Fibroblast of villous mesenchyme (primary cell): ENCODE results near the gene RPL31. TPM values are rescaled to one million over a fixed set of nuclear protein-coding genes. Genes with fewer than 3 reads are reported as not detected.

Source experiments
- DNase-seq: peaks from one replicate; pipeline ENCODE4 v3.0.0-alpha.2; 2010; ENCODE audit warnings: low read depth
- H3K4me3 ChIP-seq: 2 replicates; pipeline ENCODE4 v1.5.1; 2011; ENCODE audit warnings: low read depth, mild to moderate bottlenecking, low read length
- total RNA-seq: library from RNA; depleted of rRNA; stranded (reverse); fragments of >200 nt; gene quantifications from 2 replicates; pipeline ENCODE4 v1.2.3, GENCODE V29; 2012
- TF ChIP-seq, protein P1 (sequence below): IDR thresholded peaks from 2 replicates; pipeline ENCODE4 v1.5.1; 2012; ENCODE audit warnings: low read depth, mild to moderate bottlenecking, low read length; ENCODE audit not compliant: insufficient read depth

Gene RPL31
- total RNA-seq, 1 donor: 815 TPM

DNA sequence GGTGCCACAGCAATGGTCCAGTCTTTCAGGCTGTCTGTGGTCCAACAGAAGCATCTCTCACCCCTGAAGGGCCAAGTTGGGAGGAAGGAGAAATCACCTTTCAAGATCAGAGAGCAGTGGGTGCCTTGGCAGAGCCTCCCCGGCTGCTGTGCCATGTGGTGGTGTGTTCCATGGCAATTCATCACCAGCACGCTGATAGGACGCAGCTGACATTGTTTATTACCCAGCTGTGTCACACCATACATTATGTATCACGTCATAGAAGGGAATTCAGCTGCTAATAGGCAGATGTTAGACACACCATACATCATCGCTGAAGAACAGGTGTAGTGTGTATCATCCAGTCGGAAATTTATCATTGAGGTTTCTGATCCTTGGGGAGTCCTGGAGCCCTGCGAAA, 29.6 kb upstream of the RPL31 start:
- DNase-seq: no peak
- TF ChIP-seq, protein P1, sequence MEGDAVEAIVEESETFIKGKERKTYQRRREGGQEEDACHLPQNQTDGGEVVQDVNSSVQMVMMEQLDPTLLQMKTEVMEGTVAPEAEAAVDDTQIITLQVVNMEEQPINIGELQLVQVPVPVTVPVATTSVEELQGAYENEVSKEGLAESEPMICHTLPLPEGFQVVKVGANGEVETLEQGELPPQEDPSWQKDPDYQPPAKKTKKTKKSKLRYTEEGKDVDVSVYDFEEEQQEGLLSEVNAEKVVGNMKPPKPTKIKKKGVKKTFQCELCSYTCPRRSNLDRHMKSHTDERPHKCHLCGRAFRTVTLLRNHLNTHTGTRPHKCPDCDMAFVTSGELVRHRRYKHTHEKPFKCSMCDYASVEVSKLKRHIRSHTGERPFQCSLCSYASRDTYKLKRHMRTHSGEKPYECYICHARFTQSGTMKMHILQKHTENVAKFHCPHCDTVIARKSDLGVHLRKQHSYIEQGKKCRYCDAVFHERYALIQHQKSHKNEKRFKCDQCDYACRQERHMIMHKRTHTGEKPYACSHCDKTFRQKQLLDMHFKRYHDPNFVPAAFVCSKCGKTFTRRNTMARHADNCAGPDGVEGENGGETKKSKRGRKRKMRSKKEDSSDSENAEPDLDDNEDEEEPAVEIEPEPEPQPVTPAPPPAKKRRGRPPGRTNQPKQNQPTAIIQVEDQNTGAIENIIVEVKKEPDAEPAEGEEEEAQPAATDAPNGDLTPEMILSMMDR: no peak
- no peak overlapping the region for H3K4me3 ChIP-seq

- TF ChIP-seq, protein P1: no peak
- H3K4me3 ChIP-seq: no peak overlapping the region
- DNase-seq: no peak
These were observed 27.2 kb upstream of the RPL31 start for GRCh38 chr2:100974712-100975520.

DNA sequence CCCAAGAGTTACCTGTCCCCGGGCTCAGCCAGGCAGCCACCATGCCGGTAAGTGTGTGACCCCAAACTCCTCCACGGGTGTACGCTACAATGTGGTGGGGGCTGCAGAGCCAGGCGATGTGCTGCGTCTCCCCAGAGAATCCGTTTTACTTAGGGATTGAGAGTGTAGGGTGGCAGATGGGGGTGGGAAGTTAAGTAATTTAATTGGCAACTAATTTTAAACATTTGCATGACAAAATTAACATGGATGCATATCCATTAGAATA, 26.6 kb upstream of the RPL31 start:
- TF ChIP-seq, protein P1: no peak

DNA sequence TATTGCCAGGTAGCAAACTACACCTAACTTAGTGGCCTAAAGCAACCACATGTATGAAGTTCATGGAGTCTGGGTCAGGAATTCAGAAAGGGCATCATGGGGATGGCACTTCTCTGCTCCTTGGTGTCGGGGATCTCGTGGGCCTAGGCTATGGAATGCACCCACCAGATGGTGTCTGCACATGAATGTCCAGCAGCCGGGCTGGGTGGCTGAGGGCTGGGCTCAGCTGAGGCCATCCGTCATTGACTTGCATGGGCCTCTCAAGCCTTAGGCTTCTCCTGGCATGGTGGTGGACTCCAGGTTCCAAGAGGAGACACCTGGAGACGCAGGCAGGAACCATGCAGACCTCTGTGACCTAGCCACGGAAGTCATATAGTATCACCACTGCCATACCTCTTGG, 26.0 kb upstream of the RPL31 start:
- DNase-seq: no peak
- H3K4me3 ChIP-seq: no peak overlapping the region
- TF ChIP-seq, protein P1: no peak

More for the DNA sequence above, 26.6 kb upstream of the RPL31 start:
- no peak overlapping the region for H3K4me3 ChIP-seq
- no peak for DNase-seq

DNA sequence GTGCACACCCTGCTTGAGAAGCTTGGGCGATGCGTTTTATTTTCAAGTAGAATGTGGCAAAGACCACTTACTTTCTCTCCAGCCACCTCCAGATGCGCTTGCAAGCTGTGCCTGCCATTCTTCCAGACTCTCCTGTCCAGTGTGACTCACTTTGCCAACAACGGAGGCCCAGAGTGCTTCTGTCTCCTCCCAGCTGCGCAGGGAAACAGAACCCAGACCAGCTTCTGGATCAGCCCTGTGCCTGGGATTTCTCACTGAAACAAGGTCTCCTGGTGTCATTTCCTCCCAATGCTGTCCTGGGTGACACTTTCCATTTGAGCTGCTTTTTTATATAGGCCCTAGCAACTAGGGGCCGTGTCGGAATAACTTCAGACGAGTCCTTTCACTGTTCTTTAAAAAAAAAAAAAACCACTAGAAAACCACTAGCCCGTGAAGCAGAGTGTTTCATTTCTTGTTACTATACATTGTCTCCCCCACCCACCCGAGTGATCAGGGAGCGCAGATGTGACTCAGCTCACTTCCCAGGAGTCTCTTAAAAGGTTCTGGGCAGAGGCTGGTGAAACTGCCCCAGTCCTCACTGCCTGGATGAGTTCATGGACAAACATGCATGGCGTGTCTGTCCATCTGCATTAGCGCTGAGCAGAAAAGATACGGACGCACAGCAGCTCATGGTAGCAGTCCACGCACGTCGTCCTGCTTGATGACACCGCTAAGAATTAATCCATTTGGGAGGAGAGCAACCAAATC, 25.3 kb upstream of the RPL31 start:
- TF ChIP-seq, protein P1: no peak
- no peak overlapping the region for H3K4me3 ChIP-seq
- peak; percentile 62 for DNase-seq

DNA sequence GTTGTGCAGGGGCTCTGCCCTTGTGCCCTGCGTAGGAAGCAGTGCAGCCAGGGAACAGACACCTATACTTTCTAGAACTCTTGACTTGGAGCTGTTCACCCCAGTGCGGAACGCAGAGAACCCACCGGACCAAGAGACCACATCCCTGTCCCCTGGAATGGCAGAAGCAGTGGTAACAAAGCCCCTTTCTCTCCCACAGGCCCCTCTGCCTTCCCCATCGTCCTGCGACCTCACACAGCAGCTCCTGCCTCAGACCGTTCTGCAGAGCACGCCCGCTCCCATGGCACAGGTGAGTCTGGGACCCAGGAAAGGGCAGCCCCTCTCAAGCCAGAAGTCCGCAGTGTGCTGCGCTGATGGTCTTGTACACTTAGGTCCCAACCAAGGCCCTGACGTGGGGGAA, 24.6 kb upstream of the RPL31 start:
- TF ChIP-seq, protein P1: no peak
- DNase-seq: no peak
- H3K4me3 ChIP-seq: no peak overlapping the region
